ENCODE results near the gene S1PR2.

Gene S1PR2

GRCh38 chr19:10230861-10231611, at the start of gene S1PR2:
S1PR2 (minus strand) TSS chr19:10231331; CDS start chr19:10224905, 6,426 bp downstream.
- no peaks in the 10 kb centered on the region for H3K9me3 Mint-ChIP-seq
- H3K27me3 Mint-ChIP-seq (ENCODE audit: low read depth, poor library complexity), result no peaks in the 10 kb centered on the region
- peak within 1 kb of the TSS; percentile 86 for H3K4me3 Mint-ChIP-seq
- H3K27ac Mint-ChIP-seq, result peak within 1 kb of the TSS; percentile 91
- H3K36me3 Mint-ChIP-seq (ENCODE audit: low read depth), result no peaks in the 10 kb centered on the region
- DNase-seq, result peak; percentile 92
- H3K4me1 Mint-ChIP-seq, result peaks cover 45% of the 10 kb centered on the region
- TF ChIP-seq CTCF (IDR thresholded peaks at IDR 0.05), result no peak

- Mint-ChIP-seq H3K4me3 (no peak overlapping the region), H3K36me3 (ENCODE audit: low read depth) (peaks cover 2% of the 10 kb centered on the region), H3K27me3 (ENCODE audit: low read depth, poor library complexity) (peaks cover 18% of the 10 kb centered on the region), H3K27ac (no peak overlapping the region), H3K4me1 (peaks cover 6% of the 10 kb centered on the region), H3K9me3 (no peaks in the 10 kb centered on the region)
- TF ChIP-seq CTCF (IDR thresholded peaks at IDR 0.05), result no peak
- DNase-seq, result no peak
Measured at GRCh38 chr19:10279737-10280442, 48.8 kb upstream of the S1PR2 start.

GRCh38 chr19:10278935-10279334, 47.8 kb upstream of the S1PR2 start:
- TF ChIP-seq CTCF (IDR thresholded peaks at IDR 0.05), result no peak
- peaks cover 26% of the 10 kb centered on the region for H3K27me3 Mint-ChIP-seq (ENCODE audit: low read depth, poor library complexity)

GRCh38 chr19:10277795-10278589, 46.9 kb upstream of the S1PR2 start:
- Mint-ChIP-seq H3K9me3 (no peaks in the 10 kb centered on the region), H3K27me3 (ENCODE audit: low read depth, poor library complexity) (peaks cover 33% of the 10 kb centered on the region), H3K36me3 (ENCODE audit: low read depth) (no peaks in the 10 kb centered on the region), H3K4me1 (peaks cover 6% of the 10 kb centered on the region), H3K27ac (no peak overlapping the region), H3K4me3 (no peak overlapping the region)
- TF ChIP-seq CTCF (IDR thresholded peaks at IDR 0.05), result no peak
- DNase-seq, result no peak

More at GRCh38 chr19:10278935-10279334, 47.8 kb upstream of the S1PR2 start:
- Mint-ChIP-seq H3K4me1 (peaks cover 6% of the 10 kb centered on the region), H3K36me3 (ENCODE audit: low read depth) (no peaks in the 10 kb centered on the region), H3K27ac (no peak overlapping the region), H3K4me3 (no peak overlapping the region), H3K9me3 (no peaks in the 10 kb centered on the region)
- DNase-seq, result no peak

GRCh38 chr19:10274589-10274988, 43.5 kb upstream of the S1PR2 start:
- Mint-ChIP-seq H3K36me3 (ENCODE audit: low read depth) (no peaks in the 10 kb centered on the region), H3K27ac (peak overlapping the region; percentile 92), H3K4me3 (no peak overlapping the region), H3K27me3 (ENCODE audit: low read depth, poor library complexity) (peaks cover 59% of the 10 kb centered on the region), H3K9me3 (no peaks in the 10 kb centered on the region), H3K4me1 (peaks cover under 1% of the 10 kb centered on the region)
- TF ChIP-seq CTCF (IDR thresholded peaks at IDR 0.05), result no peak
- DNase-seq, result no peak

Measured in nephron progenitor cell (in vitro differentiated cells).